NB4 (cell line): ENCODE measurements around the gene ETV4.
"Not testable (repeated sequence)": the region's sequence is repeated elsewhere in the genome, so short reads cannot be mapped to it uniquely, and the experiment has no call there.

Experiments used
- DNase-seq: peaks from one replicate; pipeline ENCODE4 v3.0.0; 2010; ENCODE audit warnings: low read depth
- H3K4me3 ChIP-seq: one replicate; pipeline ENCODE4 v1.5.1; 2011; ENCODE audit warnings: mild to moderate bottlenecking, low read depth, low read length, moderate library complexity
- MYC ChIP-seq: IDR thresholded peaks from 2 replicates; pipeline ENCODE4 v1.6.1; 2011; ENCODE audit warnings: low read depth, low read length
- POLR2A ChIP-seq: IDR thresholded peaks from 2 replicates; pipeline ENCODE4 v1.6.1; 2011; ENCODE audit warnings: mild to moderate bottlenecking; ENCODE audit not compliant: insufficient read length; ENCODE audit errors: extremely low read depth
- TF ChIP-seq, protein P1 (sequence below): IDR thresholded peaks from one replicate; pipeline ENCODE4 v1.5.1; 2012; ENCODE audit warnings: low read depth, low read length
- TF ChIP-seq, protein P2 (sequence below): IDR thresholded peaks from 2 replicates; pipeline ENCODE4 v1.6.1; 2011; ENCODE audit warnings: low read depth, low read length

ETV4 gene

DNA sequence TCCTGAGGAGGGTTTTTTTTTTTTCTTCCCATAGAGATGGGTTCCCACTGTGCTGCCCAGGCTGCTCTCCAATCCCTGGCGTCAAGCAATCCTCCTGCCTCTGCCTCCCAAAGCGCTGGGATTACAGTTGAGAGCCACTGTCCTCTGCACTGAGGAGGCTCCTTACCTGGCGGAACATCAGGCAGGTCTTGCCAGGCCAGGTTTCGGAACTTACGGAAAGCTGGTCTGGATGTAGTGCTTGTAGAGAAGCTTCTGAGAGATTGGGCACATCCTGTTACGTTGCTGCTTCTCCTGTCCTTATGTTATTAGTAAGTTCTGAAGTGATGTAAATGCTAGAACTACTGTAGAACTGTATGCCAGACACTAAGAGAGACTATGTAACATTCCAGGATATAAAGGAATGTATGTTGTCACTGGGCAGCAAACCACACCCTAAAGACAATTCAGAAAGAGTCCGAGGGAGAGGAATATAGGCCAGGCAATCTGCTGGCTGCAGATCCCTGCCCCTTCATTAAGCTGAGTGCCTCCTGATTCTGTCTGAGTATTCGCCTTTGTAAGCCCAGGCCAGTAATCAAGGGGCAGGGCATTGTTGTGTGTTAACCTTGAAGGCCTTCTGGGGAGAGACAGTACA is 21.1 kb downstream of the ETV4 start:
- no peak overlapping the region for H3K4me3 ChIP-seq
- DNase-seq: no peak
- TF ChIP-seq MYC: no peak
- no peak for TF ChIP-seq POLR2A
- TF ChIP-seq, protein P1, sequence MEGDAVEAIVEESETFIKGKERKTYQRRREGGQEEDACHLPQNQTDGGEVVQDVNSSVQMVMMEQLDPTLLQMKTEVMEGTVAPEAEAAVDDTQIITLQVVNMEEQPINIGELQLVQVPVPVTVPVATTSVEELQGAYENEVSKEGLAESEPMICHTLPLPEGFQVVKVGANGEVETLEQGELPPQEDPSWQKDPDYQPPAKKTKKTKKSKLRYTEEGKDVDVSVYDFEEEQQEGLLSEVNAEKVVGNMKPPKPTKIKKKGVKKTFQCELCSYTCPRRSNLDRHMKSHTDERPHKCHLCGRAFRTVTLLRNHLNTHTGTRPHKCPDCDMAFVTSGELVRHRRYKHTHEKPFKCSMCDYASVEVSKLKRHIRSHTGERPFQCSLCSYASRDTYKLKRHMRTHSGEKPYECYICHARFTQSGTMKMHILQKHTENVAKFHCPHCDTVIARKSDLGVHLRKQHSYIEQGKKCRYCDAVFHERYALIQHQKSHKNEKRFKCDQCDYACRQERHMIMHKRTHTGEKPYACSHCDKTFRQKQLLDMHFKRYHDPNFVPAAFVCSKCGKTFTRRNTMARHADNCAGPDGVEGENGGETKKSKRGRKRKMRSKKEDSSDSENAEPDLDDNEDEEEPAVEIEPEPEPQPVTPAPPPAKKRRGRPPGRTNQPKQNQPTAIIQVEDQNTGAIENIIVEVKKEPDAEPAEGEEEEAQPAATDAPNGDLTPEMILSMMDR: no peak
- TF ChIP-seq, protein P2, sequence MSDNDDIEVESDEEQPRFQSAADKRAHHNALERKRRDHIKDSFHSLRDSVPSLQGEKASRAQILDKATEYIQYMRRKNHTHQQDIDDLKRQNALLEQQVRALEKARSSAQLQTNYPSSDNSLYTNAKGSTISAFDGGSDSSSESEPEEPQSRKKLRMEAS: no peak

DNA sequence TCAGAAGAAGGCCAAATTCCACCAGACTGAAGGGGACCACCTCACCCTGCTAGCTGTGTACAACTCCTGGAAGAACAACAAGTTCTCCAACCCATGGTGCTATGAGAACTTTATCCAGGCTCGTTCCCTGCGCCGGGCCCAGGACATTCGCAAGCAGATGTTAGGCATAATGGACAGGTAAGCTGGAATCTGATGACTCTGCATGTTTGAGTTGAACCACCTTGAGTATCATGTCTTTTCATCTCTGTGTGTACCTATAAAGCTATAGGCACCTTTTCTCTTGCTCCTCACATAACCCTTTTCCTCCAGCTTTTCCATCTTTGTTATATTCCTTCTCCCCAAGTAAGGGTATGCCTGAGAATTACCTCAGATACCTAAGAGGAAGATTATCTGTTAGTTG is 24.8 kb downstream of the ETV4 start:
- no peak overlapping the region for H3K4me3 ChIP-seq
- DNase-seq: no peak
- TF ChIP-seq, protein P2: no peak
- no peak for TF ChIP-seq POLR2A
- TF ChIP-seq MYC: no peak
- TF ChIP-seq, protein P1: no peak

DNA sequence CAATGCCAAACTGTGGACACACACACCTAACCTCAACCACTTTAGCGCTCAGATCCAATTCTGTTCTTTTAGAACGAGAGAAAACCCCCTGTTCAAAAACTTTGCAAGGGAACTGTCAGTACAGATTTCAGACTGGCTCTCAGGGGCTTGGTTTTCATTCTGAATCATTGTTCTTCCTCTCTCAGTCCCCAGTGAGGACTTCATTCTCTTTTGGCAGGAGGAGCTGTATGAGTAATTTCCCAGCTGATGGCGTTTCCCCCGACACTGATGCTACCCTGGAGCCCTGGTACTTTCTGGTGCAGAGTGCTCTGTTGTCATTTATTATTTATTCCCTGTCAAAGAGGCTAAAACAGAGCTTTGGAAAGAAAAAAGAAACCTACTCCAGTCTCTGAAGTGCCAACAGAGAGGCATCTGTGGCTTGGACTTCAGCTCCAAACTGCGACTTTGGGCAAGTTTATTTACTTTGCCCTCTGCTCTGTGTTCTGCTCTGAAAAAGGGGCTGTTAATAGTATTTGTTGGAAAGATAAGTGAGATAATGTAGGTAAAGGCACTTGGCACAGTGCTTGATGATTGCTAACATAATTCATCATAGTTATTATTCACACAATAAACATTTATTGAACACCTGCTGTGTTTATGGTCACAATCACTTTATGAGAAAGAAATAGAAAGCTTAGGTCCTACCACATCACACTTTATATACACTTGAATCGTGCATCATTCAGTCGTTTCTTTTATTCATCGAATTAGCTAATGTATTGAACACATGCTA is 28.3 kb downstream of the ETV4 start:
- no peak for DNase-seq
- H3K4me3 ChIP-seq: no peak overlapping the region
- TF ChIP-seq, protein P2: no peak

DNA sequence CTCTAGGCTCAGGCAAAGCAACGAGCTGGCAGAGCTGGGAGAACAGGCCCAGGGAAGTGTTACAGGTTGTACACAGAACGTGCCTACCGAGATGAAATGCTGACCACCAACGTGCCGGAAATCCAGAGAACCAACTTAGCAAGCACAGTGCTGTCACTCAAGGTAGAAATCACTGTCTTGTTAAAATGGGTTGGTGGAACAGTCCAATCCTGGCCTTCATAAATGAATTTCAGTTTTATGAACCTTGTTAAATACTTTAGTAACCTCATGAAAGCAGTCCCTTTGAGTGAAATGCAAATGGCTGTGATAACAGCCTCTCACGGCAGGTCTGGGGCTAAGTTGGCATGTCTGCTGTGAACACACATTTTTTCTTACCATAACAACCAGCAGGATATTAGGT is 29.0 kb downstream of the ETV4 start:
- TF ChIP-seq, protein P1: no peak
- TF ChIP-seq MYC: no peak
- TF ChIP-seq, protein P2: no peak
- H3K4me3 ChIP-seq: no peak overlapping the region
- DNase-seq: no peak

DNA sequence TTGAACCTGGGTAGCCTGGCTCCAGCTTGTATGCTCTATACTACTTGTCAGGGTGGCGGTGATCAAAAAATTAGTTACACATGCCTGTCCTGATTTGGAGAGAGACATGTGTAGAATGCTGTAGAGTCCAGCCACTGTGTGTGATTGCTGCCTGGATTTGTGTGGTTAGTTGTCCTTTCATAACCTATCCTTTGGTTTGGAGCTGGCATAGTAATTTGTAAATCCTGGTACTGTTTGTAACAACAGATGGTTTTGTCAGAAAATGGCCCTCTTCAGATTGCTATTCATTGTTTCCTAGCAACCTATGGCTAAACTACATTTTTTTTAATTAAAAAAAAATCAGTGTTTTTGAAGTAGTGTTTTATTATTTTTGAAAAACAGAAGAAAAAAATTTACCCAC is 30.5 kb downstream of the ETV4 start:
- DNase-seq: no peak
- TF ChIP-seq, protein P1: no peak
- TF ChIP-seq, protein P2: no peak
- no peak for TF ChIP-seq MYC
- no peak for TF ChIP-seq POLR2A
- H3K4me3 ChIP-seq: no peak overlapping the region

DNA sequence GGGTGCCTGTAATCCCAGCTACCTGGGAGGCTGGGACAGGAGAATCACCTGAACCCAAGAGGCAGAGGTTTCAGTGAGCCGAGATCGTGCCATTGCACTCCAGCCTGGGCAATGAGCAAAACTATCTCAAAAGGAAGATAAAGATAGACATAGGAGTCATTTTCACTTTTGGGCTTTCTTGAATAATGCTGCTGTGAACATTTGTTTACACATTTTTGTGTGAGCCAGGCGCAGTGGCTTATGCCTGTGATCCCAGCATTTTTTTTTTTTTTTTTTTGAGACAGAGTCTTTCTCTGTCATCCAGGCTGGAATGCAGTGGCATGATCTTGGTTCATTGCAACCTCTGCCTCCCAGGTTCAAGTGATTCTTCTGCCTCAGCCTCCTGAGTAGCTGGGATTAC is 34.9 kb downstream of the ETV4 start:
- DNase-seq, H3K4me3 ChIP-seq: not testable (repeated sequence)

DNA sequence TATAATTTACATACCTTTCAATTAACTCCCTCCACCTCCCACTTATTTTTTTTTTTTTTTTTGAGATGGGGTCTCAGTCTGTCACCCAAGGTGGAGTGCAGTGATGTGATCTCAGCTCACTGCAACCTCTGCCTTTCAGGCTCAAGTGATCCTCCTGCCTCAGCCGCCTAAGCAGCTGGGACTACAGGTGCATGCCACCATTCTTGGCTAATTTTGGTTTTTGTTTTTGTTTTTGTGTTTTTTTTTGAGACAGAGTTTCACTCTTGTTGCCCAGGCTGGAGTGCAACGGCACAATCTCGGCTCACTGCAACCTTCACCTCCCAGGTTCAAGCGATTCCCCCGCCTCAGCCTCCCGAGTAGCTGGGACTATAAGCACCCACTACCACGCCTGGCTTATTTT is 36.7 kb downstream of the ETV4 start:
- DNase-seq, H3K4me3 ChIP-seq: not testable (repeated sequence)
